Measurements from ENCODE around the gene CD79B.

CD79B gene

DNA sequence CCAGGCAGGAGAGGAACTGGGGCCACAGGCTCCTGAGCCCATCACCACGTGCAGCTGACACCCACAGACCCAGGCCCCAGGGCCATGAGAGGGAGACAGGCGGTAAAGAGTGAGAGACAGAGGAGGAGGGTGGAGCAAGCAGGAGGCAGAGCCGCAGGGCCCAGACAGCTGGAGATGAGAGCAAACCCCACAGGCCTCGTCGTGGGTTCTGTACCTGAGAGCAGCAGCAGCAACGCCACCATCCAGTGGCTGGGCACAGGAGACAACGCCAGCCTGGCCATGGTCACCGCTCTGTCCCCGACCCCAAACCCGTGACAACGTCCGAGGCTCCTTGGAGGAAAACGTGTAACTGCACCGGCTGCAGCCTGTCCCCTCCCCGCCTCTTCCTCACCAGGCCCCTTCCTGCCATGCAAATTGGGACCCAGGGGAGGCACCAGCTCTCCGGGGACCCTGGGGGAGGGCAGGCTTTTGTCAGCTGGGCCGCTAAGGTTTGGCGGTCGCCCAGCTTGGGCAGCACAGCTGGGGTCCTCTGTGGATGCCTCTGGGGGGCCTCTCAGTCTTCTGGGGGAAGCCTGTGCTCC is at the start of gene CD79B:
Gene CD79B, minus strand, starts transcription at position 351 of the 581 bp plus-strand sequence. Its CDS starts 70 bp downstream, at position 281.
- H3K36me3 ChIP-seq (ENCODE audit: insufficient read depth), result no peaks in the 10 kb centered on the region
- no peak within 1 kb of the TSS for H3K27ac ChIP-seq
- no peak within 1 kb of the TSS for H3K9ac ChIP-seq
- no peak within 1 kb of the TSS for H3K4me2 ChIP-seq
- H3K4me3 ChIP-seq (IDR thresholded peaks at IDR 0.05; ENCODE audit: insufficient read depth, low read depth, low read length), result no peak within 1 kb of the TSS
- H3K79me2 ChIP-seq (ENCODE audit: insufficient read depth, low read depth), result no peaks in the 10 kb centered on the region
- H3K27me3 ChIP-seq (ENCODE audit: insufficient read depth, low read depth), result no peaks in the 10 kb centered on the region
- no peak for TF ChIP-seq CTCF (conservative IDR thresholded peaks at IDR 0.05; ENCODE audit: low read depth, low read length)
- H4K20me1 ChIP-seq (ENCODE audit: insufficient read depth), result no peaks in the 10 kb centered on the region
- no peaks in the 10 kb centered on the region for H3K4me1 ChIP-seq (ENCODE audit: low read depth, poor library complexity, severe bottlenecking)
- H2AFZ ChIP-seq (ENCODE audit: low read depth), result no peak within 1 kb of the TSS

- no peaks in the 10 kb centered on the region for H3K79me2 ChIP-seq (ENCODE audit: insufficient read depth, low read depth)
- no peak overlapping the region for H3K27ac ChIP-seq
- no peak overlapping the region for H3K4me3 ChIP-seq (IDR thresholded peaks at IDR 0.05; ENCODE audit: insufficient read depth, low read depth, low read length)
- H2AFZ ChIP-seq (ENCODE audit: low read depth), result no peak overlapping the region
- no peak overlapping the region for H3K9ac ChIP-seq
- H4K20me1 ChIP-seq (ENCODE audit: insufficient read depth), result no peaks in the 10 kb centered on the region
- no peak overlapping the region for H3K4me2 ChIP-seq
- H3K36me3 ChIP-seq (ENCODE audit: insufficient read depth), result no peaks in the 10 kb centered on the region
- no peaks in the 10 kb centered on the region for H3K4me1 ChIP-seq (ENCODE audit: low read depth, poor library complexity, severe bottlenecking)
- H3K27me3 ChIP-seq (ENCODE audit: insufficient read depth, low read depth), result no peaks in the 10 kb centered on the region; the same call in 1 of the 2 replicates
- no peak for TF ChIP-seq CTCF (conservative IDR thresholded peaks at IDR 0.05; ENCODE audit: low read depth, low read length)
Measured at GRCh38 chr17:63978272-63979200, 46.4 kb upstream of the CD79B start.

- no peaks in the 10 kb centered on the region for H3K4me1 ChIP-seq (ENCODE audit: low read depth, poor library complexity, severe bottlenecking)
- H2AFZ ChIP-seq (ENCODE audit: low read depth), result no peak overlapping the region
Measured at GRCh38 chr17:63976702-63977101, 44.6 kb upstream of the CD79B start.

GRCh38 chr17:63975541-63976092 is 43.5 kb upstream of the CD79B start:
- Histone ChIP-seq H2AFZ (ENCODE audit: low read depth) (no peak overlapping the region), H3K27me3 (ENCODE audit: insufficient read depth, low read depth) (no peaks in the 10 kb centered on the region; the same call in 1 of the 2 replicates), H3K4me3 (IDR thresholded peaks at IDR 0.05; ENCODE audit: insufficient read depth, low read depth, low read length) (no peak overlapping the region), H3K9ac (no peak overlapping the region), H3K36me3 (ENCODE audit: insufficient read depth) (no peaks in the 10 kb centered on the region), H4K20me1 (ENCODE audit: insufficient read depth) (no peaks in the 10 kb centered on the region), H3K4me2 (no peak overlapping the region), H3K27ac (no peak overlapping the region), H3K79me2 (ENCODE audit: insufficient read depth, low read depth) (no peaks in the 10 kb centered on the region), H3K4me1 (ENCODE audit: low read depth, poor library complexity, severe bottlenecking) (no peaks in the 10 kb centered on the region)
- TF ChIP-seq CTCF (conservative IDR thresholded peaks at IDR 0.05; ENCODE audit: low read depth, low read length), result no peak

More at GRCh38 chr17:63976702-63977101, 44.6 kb upstream of the CD79B start:
- Histone ChIP-seq H3K4me2 (no peak overlapping the region), H3K36me3 (ENCODE audit: insufficient read depth) (no peaks in the 10 kb centered on the region), H3K9ac (no peak overlapping the region), H3K4me3 (IDR thresholded peaks at IDR 0.05; ENCODE audit: insufficient read depth, low read depth, low read length) (no peak overlapping the region), H4K20me1 (ENCODE audit: insufficient read depth) (no peaks in the 10 kb centered on the region), H3K27ac (no peak overlapping the region), H3K27me3 (ENCODE audit: insufficient read depth, low read depth) (no peaks in the 10 kb centered on the region; the same call in 1 of the 2 replicates), H3K79me2 (ENCODE audit: insufficient read depth, low read depth) (no peaks in the 10 kb centered on the region)
- no peak for TF ChIP-seq CTCF (conservative IDR thresholded peaks at IDR 0.05; ENCODE audit: low read depth, low read length)

All from KMS-11 (cell line).